ENCODE results near the gene CCHCR1. TPM values are rescaled to one million over a fixed set of nuclear protein-coding genes. Genes with fewer than 3 reads are reported as not detected.
"Not testable (repeated sequence)": the region's sequence is repeated elsewhere in the genome, so short reads cannot be mapped to it uniquely, and the experiment has no call there.

CCHCR1 gene
- polyA plus RNA-seq, 1 donor (not counting 4 experiments of a cell fraction or from before 2014, with no cell fraction given), result 7.5 TPM

DNA sequence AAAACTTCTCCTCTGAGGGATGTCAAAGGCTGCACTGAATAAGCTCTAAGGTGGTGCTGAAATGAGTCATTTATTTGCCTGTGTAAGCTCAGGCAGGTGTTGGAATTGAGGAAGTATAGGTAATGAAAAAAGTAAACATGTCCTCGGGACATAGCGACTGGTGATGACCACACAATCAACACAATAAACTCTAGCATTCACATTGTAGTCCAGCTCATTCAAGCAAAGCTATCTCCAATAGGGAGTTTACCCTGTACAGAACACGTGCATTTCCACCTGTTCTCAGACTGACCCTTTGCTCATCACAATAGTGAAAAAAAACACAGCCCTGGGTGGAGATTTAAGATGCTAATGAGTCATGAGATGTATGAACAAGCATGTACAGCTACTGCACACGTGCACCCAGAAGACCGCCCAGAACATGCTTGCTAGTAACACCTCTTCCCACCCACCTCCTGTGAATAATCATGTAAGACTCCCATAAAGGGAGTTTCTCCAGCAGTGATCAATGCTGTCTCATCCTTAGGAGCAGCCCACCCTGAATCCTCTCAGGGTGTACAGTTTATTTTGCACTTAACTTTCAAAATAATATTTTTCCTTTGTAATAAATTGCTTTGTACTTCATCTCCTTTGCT lies 45.9 kb upstream of the CCHCR1 start:
- Histone ChIP-seq H3K4me2 (ENCODE audit: control insufficient read depth, extremely low read depth, insufficient read depth, low read depth, low read length) (peak overlapping the region; percentile 81), H3K27ac (ENCODE audit: control insufficient read depth, insufficient read depth, low read length) (peak overlapping the region; percentile 73), H3K4me1 (ENCODE audit: control insufficient read depth, extremely low read depth, insufficient read depth, low read length) (peaks cover 23% of the 10 kb centered on the region), H3K4me3 (ENCODE audit: control insufficient read depth in 2 of 3, extremely low read depth in 1 of 3, insufficient read depth in 2 of 3, low read depth in 1 of 3, low read length in 3 of 3) (peak overlapping the region; percentile 39 to 73 (median 71)), H3K79me2 (ENCODE audit: control insufficient read depth, insufficient read depth, low read length) (no peaks in the 10 kb centered on the region), H3K9me1 (ENCODE audit: control insufficient read depth, extremely low read depth, insufficient read depth, low read length) (peaks cover 2% of the 10 kb centered on the region), H3K27me3 (ENCODE audit: control insufficient read depth, extremely low read depth, insufficient read depth, low read length) (no peaks in the 10 kb centered on the region), H3K9me3 (ENCODE audit: control insufficient read depth, low read depth, low read length) (no peaks in the 10 kb centered on the region), H3K36me3 (ENCODE audit: control insufficient read depth in 2 of 2, extremely low read depth in 1 of 2, insufficient read depth in 2 of 2, low read length in 2 of 2) (no peaks in the 10 kb centered on the region), H3K9ac (ENCODE audit: control insufficient read depth, extremely low read depth, insufficient read depth, low read length) (peak overlapping the region; percentile 69), H4K20me1 (ENCODE audit: control insufficient read depth, extremely low read depth, insufficient read depth, low read length) (no peaks in the 10 kb centered on the region), H2AFZ (ENCODE audit: control insufficient read depth, low read length) (no peak overlapping the region)
- peak; percentile 85 for DNase-seq (ENCODE audit: low read depth, low spot score)
- TF ChIP-seq, protein P1, sequence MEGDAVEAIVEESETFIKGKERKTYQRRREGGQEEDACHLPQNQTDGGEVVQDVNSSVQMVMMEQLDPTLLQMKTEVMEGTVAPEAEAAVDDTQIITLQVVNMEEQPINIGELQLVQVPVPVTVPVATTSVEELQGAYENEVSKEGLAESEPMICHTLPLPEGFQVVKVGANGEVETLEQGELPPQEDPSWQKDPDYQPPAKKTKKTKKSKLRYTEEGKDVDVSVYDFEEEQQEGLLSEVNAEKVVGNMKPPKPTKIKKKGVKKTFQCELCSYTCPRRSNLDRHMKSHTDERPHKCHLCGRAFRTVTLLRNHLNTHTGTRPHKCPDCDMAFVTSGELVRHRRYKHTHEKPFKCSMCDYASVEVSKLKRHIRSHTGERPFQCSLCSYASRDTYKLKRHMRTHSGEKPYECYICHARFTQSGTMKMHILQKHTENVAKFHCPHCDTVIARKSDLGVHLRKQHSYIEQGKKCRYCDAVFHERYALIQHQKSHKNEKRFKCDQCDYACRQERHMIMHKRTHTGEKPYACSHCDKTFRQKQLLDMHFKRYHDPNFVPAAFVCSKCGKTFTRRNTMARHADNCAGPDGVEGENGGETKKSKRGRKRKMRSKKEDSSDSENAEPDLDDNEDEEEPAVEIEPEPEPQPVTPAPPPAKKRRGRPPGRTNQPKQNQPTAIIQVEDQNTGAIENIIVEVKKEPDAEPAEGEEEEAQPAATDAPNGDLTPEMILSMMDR (optimal IDR thresholded peaks at IDR 0.05 in 1 of 3, IDR thresholded peaks at IDR 0.05 in 1 of 3, conservative IDR thresholded peaks at IDR 0.05 in 1 of 3; ENCODE audit: extremely low read depth in 1 of 3, insufficient read depth in 2 of 3, low read length in 3 of 3), result no peak
- no peak for TF ChIP-seq EZH2 (IDR thresholded peaks at IDR 0.05; ENCODE audit: low read length)
- peak; percentile 49 for FAIRE-seq
- dilution Hi-C loops (cut with MboI; ENCODE audit: extremely low pct_ligation_motif_present, low sequenced_read_pairs), result no loop called here

DNA sequence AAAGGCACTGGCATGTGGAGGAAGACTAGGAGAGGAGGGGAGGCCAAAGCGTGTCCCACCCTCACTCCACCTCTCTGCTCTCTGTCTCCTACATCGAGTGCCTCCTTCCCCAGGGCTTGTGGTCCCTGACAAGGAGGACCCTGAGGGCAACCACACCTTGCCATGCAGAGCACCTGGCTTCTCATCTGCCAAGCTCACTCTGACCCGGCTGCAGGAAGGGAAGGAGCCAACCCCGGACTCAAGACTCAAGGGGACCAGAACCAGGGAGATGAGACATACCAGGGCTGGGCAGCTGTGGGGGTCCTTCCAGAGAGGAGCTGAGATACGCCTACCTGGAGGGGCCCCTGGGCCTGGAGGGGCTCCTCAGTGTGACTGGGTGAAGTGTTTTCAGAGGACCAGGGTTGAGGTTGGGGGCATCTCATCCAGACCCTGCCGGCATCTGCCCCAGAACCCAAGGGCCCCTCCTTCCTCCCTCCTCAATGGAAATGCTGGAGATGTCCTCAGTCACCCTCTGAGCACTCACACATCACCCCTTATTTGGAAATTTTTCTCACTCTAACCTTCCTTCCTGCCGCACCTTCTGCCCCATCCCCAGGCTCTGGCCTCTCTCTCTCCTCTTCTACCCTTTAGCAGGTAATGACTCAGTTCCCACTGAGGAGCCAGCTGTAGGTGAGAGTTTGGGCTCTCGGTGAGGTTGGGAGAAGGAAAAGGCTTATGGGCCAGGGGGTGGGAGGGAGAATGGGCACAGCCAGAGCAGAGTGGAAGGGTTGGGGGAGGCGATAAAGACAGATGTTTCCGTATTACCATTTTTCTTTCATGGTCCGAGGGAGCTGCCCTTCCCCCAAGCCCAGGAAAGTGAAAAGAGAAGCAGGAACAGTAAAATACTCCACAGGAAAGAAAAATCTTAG lies 44.9 kb upstream of the CCHCR1 start:
- H3K27me3 ChIP-seq (ENCODE audit: control insufficient read depth, extremely low read depth, insufficient read depth, low read length), result no peaks in the 10 kb centered on the region
- H3K4me2 ChIP-seq (ENCODE audit: control insufficient read depth, extremely low read depth, insufficient read depth, low read depth, low read length), result peak overlapping the region; percentile 81
- no peaks in the 10 kb centered on the region for H4K20me1 ChIP-seq (ENCODE audit: control insufficient read depth, extremely low read depth, insufficient read depth, low read length)
- H3K9me1 ChIP-seq (ENCODE audit: control insufficient read depth, extremely low read depth, insufficient read depth, low read length), result peaks cover 2% of the 10 kb centered on the region
- no peaks in the 10 kb centered on the region for H3K36me3 ChIP-seq (ENCODE audit: control insufficient read depth in 2 of 2, extremely low read depth in 1 of 2, insufficient read depth in 2 of 2, low read length in 2 of 2)
- no peaks in the 10 kb centered on the region for H3K79me2 ChIP-seq (ENCODE audit: control insufficient read depth, insufficient read depth, low read length)
- peak overlapping the region; percentile 2 for H2AFZ ChIP-seq (ENCODE audit: control insufficient read depth, low read length)
- H3K9ac ChIP-seq (ENCODE audit: control insufficient read depth, extremely low read depth, insufficient read depth, low read length), result peak overlapping the region; percentile 50
- DNase-seq (ENCODE audit: low read depth, low spot score) (no peak), FAIRE-seq (no peak)
- TF ChIP-seq, protein P1 (optimal IDR thresholded peaks at IDR 0.05 in 1 of 3, IDR thresholded peaks at IDR 0.05 in 1 of 3, conservative IDR thresholded peaks at IDR 0.05 in 1 of 3; ENCODE audit: extremely low read depth in 1 of 3, insufficient read depth in 2 of 3, low read length in 3 of 3), result no peak
- TF ChIP-seq EZH2 (IDR thresholded peaks at IDR 0.05; ENCODE audit: low read length), result no peak
- H3K27ac ChIP-seq (ENCODE audit: control insufficient read depth, insufficient read depth, low read length), result peak overlapping the region; percentile 73
- no peaks in the 10 kb centered on the region for H3K9me3 ChIP-seq (ENCODE audit: control insufficient read depth, low read depth, low read length)
- H3K4me3 ChIP-seq (ENCODE audit: control insufficient read depth in 2 of 3, extremely low read depth in 1 of 3, insufficient read depth in 2 of 3, low read depth in 1 of 3, low read length in 3 of 3), result peak overlapping the region in 2 of 3 experiments; percentile 71 to 73
- dilution Hi-C loops (cut with MboI; ENCODE audit: extremely low pct_ligation_motif_present, low sequenced_read_pairs), result no loop called here
- H3K4me1 ChIP-seq (ENCODE audit: control insufficient read depth, extremely low read depth, insufficient read depth, low read length), result peaks cover 23% of the 10 kb centered on the region

DNA sequence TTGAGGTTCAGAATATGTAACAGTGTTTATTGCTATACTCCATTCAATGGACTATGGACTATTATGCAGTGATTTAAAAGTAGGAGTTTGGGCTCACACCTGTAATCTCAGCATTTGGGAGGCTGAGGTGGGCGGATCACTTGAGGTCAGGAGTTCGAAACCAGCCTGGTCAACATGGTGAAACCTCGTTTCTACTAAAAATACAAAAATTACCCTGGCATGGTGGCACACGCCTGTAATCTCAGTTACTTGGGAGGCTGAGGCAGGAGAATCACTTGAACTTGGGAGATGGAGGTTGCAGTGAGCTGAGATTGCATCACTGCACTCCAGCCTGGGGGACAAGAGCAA lies 41.5 kb upstream of the CCHCR1 start:
- H2AFZ ChIP-seq (ENCODE audit: control insufficient read depth, low read length); H4K20me1 ChIP-seq (ENCODE audit: control insufficient read depth, extremely low read depth, insufficient read depth, low read length); H3K27ac ChIP-seq (ENCODE audit: control insufficient read depth, insufficient read depth, low read length); H3K4me2 ChIP-seq (ENCODE audit: control insufficient read depth, extremely low read depth, insufficient read depth, low read depth, low read length); H3K4me3 ChIP-seq (ENCODE audit: control insufficient read depth in 2 of 3, extremely low read depth in 1 of 3, insufficient read depth in 2 of 3, low read depth in 1 of 3, low read length in 3 of 3); dilution Hi-C loops (cut with MboI; ENCODE audit: extremely low pct_ligation_motif_present, low sequenced_read_pairs); H3K9me1 ChIP-seq (ENCODE audit: control insufficient read depth, extremely low read depth, insufficient read depth, low read length); H3K9me3 ChIP-seq (ENCODE audit: control insufficient read depth, low read depth, low read length); FAIRE-seq; DNase-seq (ENCODE audit: low read depth, low spot score); H3K9ac ChIP-seq (ENCODE audit: control insufficient read depth, extremely low read depth, insufficient read depth, low read length); H3K36me3 ChIP-seq (ENCODE audit: control insufficient read depth in 2 of 2, extremely low read depth in 1 of 2, insufficient read depth in 2 of 2, low read length in 2 of 2); H3K79me2 ChIP-seq (ENCODE audit: control insufficient read depth, insufficient read depth, low read length); H3K27me3 ChIP-seq (ENCODE audit: control insufficient read depth, extremely low read depth, insufficient read depth, low read length): not testable (repeated sequence)
- peaks cover 21% of the 10 kb centered on the region for H3K4me1 ChIP-seq (ENCODE audit: control insufficient read depth, extremely low read depth, insufficient read depth, low read length)

All from keratinocyte (primary cell).